Heart left ventricle (tissue), 16 donors: Measurements from ENCODE around the gene PLCB1. TPM values are rescaled to one million over a fixed set of nuclear protein-coding genes. Genes with fewer than 3 reads are reported as not detected.

ENCODE experiments used
- ATAC-seq, 4 donors: fragments of 200-7000 bp; cut with Tn5 transposase; one replicate each; pipeline ENCODE4 v1.9.1; 2020 to 2022; ENCODE audit warnings: moderate library complexity in 4 of 4, mild to moderate bottlenecking in 3 of 4, moderate number of reproducible peaks in 1 of 4
- DNase-seq, 5 donors: peaks; one replicate each; pipeline ENCODE4 v3.0.0-alpha.2; 2020
- H3K27ac ChIP-seq, 12 donors: fragments of 200-600 bp; sonication (generic) in 4 of 12; one replicate each; pipeline versions ENCODE4 v1.5.0 to v1.8.0; 2016 to 2022; ENCODE audit warnings: mild to moderate bottlenecking in 2 of 12
- H3K27me3 ChIP-seq, 9 donors: fragments of 200-600 bp; sonication (generic) in 2 of 9; one replicate each; pipeline versions ENCODE4 v1.5.1 to v1.8.0; 2016 to 2022; ENCODE audit warnings: mild to moderate bottlenecking in 3 of 9
- H3K36me3 ChIP-seq, 9 donors: fragments of 200-600 bp; sonication (generic) in 2 of 9; one replicate each; pipeline versions ENCODE4 v1.5.0 to v1.8.0; 2018 to 2022; ENCODE audit warnings: mild to moderate bottlenecking in 2 of 9
- H3K4me1 ChIP-seq, 12 donors: fragments of 200-600 bp; sonication (generic) in 4 of 12; one replicate each; pipeline versions ENCODE4 v1.5.0 to v1.8.0; 2016 to 2022; ENCODE audit warnings: mild to moderate bottlenecking in 3 of 12
- H3K4me3 ChIP-seq, 12 donors: fragments of 200-600 bp; sonication (generic) in 4 of 12; one replicate each; pipeline versions ENCODE4 v1.5.0 to v1.8.0; 2017 to 2022; ENCODE audit warnings: mild to moderate bottlenecking in 9 of 12, moderate library complexity in 4 of 12
- H3K9me3 ChIP-seq, 12 donors: fragments of 200-600 bp; sonication (generic) in 4 of 12; one replicate each; pipeline versions ENCODE4 v1.5.0 to v1.8.0; 2016 to 2022; ENCODE audit warnings: mild to moderate bottlenecking in 1 of 12
- POLR2A ChIP-seq, 2 donors: fragments of 450-650 bp; IDR thresholded peaks; one replicate each; pipeline ENCODE4 v1.6.1; 2017; ENCODE audit warnings: antibody characterized with exemption in 2 of 2, mild to moderate bottlenecking in 2 of 2, moderate library complexity in 2 of 2
- whole genome bisulfite sequencing, 4 donors: extraction: QIAGEN DNeasy Blood & Tissue Kit in 2 of 4; methylation state at CpG; one replicate each; pipeline versions ENCODE4 v1.1.5 to v1.1.7; 2013 to 2018; 5-methylcytosine and 5-hydroxymethylcytosine counted together
- intact Hi-C, 10 donors: fragments of 100-400 bp; cut with DNase I; formaldehyde crosslinking; loops; one replicate each; pipeline versions ENCODE4 v1.11.1 to v1.14.2; 2022
- polyA plus RNA-seq, 2 donors: library from polyadenylated mRNA; stranded (reverse); fragments of 200-250 nt; gene quantifications; one replicate each; pipeline ENCODE4 v1.2.3, GENCODE V29; 2013
- total RNA-seq, 9 donors: library from RNA; depleted of rRNA in 2 of 9; stranded (reverse); fragments of >200 nt in 2 of 9; fragmentation: NEBNext Ultra II Directional in 3 of 9; extraction: Animal tissue kit (Norgen Biotek cat#: 25700) in 3 of 9; gene quantifications; one replicate each; pipeline versions ENCODE4 v1.1.0 to v1.2.4, GENCODE V29; 2016 to 2023
- TF ChIP-seq, protein P1 (sequence below), 12 donors: fragments of 200-600 bp; sonication (generic) in 4 of 12; IDR thresholded peaks; one replicate each; pipeline versions ENCODE4 v1.5.0 to v1.8.0; 2018 to 2022; ENCODE audit warnings: antibody characterized with exemption in 12 of 12, mild to moderate bottlenecking in 5 of 12
- donor health status: ischemic (EF 13 %, LVEDD 7.1; RV severe dilation, severe dysfunction).
- donor health status: healthy with polysubstance abuse.
- donor health status: DM: no; HTN: yes; CAD: no.
- donor health status: DM: no; HTN: no; CAD: no.
- donor health status: ischemic (EF 25% LVEDD 6.9; RV normal size, moderate dysfunction).
- donor health status: ischemic (EF 25% LVEDD 5.7; RV mildly dilated, moderate dysfunction).
- donor health status: healthy.
- donor health status: DM: yes; HTN: yes; CAD: no.
- donor health status: ischemic (EF 35%, LVEDD 5.7; RV mildly dilated, moderate dysfunction).
- donor health status: nonischemic (EF 11% LVEDD 7.7; RV severe dilation, severe dysfunction).
- donor health status: DM: yes; HTN: yes; CAD: no.
- donor health status: PGD.
- donor health status: ischemic (EF 29% LVEDD 5.4; RV normal size, mild dysfunction).
- donor health status: nonischemic (EF 23%, LVEDD 6.1; RV moderate dilation, normal function).

PLCB1 gene
- total and polyA plus RNA-seq, 11 donors, result 2.5 to 12.1 (median 7.4) TPM

DNA sequence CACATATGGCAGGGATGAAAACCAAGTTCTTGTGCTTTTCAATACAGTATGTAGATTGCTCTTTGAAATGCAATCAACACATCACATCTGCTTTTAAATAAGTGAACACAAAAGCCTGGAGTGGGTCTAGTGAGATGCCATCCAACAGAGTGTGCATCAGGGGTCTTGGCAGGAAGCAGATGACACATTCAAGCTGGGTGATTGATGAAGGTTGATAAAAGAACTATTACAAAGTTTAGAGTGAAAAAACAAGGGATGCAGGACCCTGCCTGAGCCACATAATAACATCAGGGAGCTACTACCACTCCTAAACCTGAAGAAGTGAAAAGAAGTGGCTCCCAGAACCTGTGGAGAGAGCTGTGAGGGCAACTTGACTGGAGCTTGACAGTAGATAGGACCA, 16.6 kb upstream of the PLCB1 start:
- no peak for DNase-seq
- no peaks in the 10 kb centered on the region for H3K36me3 ChIP-seq
- H3K27me3 ChIP-seq, result no peaks in the 10 kb centered on the region
- H3K4me1 ChIP-seq, result peaks cover 0 to 9% (median 0%) of the 10 kb centered on the region in 12 donors
- H3K27ac ChIP-seq, result peak overlapping the region in 1 of 12 donors; percentile 53
- intact Hi-C loops, result no loop called here
- ATAC-seq, result no peak
- H3K9me3 ChIP-seq, result no peaks in the 10 kb centered on the region
- TF ChIP-seq POLR2A (IDR thresholded peaks at IDR 0.05), result no peak
- H3K4me3 ChIP-seq, result no peak overlapping the region

DNA sequence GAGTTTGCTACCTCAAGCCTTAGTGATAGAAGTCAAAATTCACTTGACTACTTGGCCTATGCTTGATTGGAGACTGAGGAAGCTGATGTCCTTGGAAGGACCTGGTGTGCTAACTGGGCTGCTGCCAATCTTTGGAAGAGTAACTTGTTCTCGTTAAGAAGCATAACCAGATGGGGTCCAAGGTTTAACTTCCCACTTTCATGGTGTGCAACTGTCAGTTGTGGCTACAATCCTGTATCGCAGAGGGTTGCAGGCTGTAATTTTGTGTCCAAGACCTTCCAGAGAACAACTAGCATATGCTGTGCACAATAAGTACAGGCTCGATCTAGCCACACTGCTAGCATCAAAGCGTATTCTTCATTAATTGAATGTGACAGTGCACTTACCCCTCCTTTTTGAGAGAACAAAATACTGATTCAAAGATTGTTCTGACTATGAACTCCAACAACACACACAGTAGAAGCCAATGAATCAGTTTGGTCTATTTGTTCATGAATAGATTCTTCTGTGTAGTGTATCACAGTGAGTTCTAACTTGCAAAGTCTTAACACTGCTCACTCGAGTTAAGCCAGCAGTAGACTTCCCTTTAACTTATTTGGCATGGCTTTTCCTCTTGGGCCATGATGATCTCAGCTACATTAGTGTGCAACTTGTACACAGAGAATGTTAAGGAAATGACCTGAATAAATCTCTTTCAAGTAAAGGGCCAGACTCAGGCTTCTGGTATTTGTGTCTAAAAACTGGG, 15.8 kb upstream of the PLCB1 start:
- DNase-seq, result no peak
- Histone ChIP-seq H3K4me1 (peaks cover 0 to 9% (median 0%) of the 10 kb centered on the region in 12 donors), H3K27ac (peak overlapping the region in 1 of 12 donors; percentile 53), H3K9me3 (no peaks in the 10 kb centered on the region), H3K4me3 (no peak overlapping the region), H3K36me3 (no peaks in the 10 kb centered on the region), H3K27me3 (no peaks in the 10 kb centered on the region)
- intact Hi-C loops, result no loop called here
- ATAC-seq, result peak; percentile 55 to 83 (median 70)
- 46 to 74% (median 60%) methylated on average over 5 of the region's 5 CpGs for WGBS, 4 donors
- TF ChIP-seq, protein P1, sequence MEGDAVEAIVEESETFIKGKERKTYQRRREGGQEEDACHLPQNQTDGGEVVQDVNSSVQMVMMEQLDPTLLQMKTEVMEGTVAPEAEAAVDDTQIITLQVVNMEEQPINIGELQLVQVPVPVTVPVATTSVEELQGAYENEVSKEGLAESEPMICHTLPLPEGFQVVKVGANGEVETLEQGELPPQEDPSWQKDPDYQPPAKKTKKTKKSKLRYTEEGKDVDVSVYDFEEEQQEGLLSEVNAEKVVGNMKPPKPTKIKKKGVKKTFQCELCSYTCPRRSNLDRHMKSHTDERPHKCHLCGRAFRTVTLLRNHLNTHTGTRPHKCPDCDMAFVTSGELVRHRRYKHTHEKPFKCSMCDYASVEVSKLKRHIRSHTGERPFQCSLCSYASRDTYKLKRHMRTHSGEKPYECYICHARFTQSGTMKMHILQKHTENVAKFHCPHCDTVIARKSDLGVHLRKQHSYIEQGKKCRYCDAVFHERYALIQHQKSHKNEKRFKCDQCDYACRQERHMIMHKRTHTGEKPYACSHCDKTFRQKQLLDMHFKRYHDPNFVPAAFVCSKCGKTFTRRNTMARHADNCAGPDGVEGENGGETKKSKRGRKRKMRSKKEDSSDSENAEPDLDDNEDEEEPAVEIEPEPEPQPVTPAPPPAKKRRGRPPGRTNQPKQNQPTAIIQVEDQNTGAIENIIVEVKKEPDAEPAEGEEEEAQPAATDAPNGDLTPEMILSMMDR (IDR thresholded peaks at IDR 0.05), result no peak
- TF ChIP-seq POLR2A (IDR thresholded peaks at IDR 0.05), result no peak

DNA sequence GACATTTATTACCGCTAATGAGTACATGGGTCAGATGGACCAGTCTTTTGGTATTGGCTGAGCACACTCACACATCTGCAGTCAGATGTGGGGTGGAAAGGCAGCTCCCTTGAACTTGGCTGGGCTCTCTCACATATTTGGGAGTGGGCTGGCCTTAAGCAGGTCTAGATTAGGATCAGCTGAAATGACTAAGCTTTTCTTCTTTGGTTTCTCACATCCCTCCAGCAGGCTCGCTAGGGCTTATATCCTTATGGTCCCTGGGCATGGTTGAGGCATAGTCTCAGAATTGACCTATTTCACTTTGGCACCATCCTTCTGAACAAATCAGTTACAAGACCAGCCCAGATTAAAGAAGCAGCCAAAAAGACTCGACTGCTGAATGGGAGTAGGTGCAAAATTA, 14.4 kb upstream of the PLCB1 start:
- Histone ChIP-seq H3K9me3 (no peaks in the 10 kb centered on the region), H3K4me3 (no peak overlapping the region), H3K27me3 (no peaks in the 10 kb centered on the region), H3K4me1 (peaks cover 0 to 9% (median 0%) of the 10 kb centered on the region in 12 donors), H3K36me3 (no peaks in the 10 kb centered on the region), H3K27ac (peak overlapping the region in 1 of 12 donors; percentile 53)
- no peak for DNase-seq
- TF ChIP-seq, protein P1 (IDR thresholded peaks at IDR 0.05), result no peak
- TF ChIP-seq POLR2A (IDR thresholded peaks at IDR 0.05), result no peak
- 85 to 93% (median 87%) methylated on average over 3 of the region's 3 CpGs for WGBS, 4 donors
- ATAC-seq, result no peak
- intact Hi-C loops, result no loop called here

DNA sequence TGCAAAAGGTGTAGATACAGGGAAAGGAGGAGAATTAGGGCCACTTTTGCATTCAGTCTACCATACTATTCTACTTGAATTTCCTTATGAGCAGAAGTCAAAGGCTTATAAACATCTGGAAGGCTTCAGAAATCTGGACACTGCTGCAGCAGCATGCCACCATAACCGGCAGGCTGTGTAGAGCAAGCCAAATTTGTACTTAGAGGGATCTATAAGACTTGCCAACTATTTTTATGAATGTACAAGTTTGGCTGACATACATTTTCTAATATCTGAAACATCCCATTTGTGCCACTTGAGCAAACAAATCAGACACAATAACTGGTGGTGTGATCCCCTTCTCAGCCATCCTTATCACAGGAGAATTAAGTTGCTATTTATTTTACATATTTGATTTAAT, 14.0 kb upstream of the PLCB1 start:
- Histone ChIP-seq H3K36me3 (no peaks in the 10 kb centered on the region), H3K27me3 (no peaks in the 10 kb centered on the region), H3K27ac (peak overlapping the region in 1 of 12 donors; percentile 53), H3K4me1 (peaks cover 0 to 9% (median 0%) of the 10 kb centered on the region in 12 donors), H3K9me3 (no peaks in the 10 kb centered on the region), H3K4me3 (no peak overlapping the region)
- DNase-seq, result no peak
- 53 to 74% (median 72%) methylated on average over 1 of the region's 1 CpG for WGBS, 4 donors
- no peak for ATAC-seq
- TF ChIP-seq, protein P1 (IDR thresholded peaks at IDR 0.05), result no peak
- TF ChIP-seq POLR2A (IDR thresholded peaks at IDR 0.05), result no peak
- intact Hi-C loops, result no loop called here
